BLaER1 (cell line): Measurements from ENCODE around the gene USP28.

Experiments used
- H3K27ac ChIP-seq: shearing (Covaris generic); formaldehyde crosslinking; 2 replicates; pipeline ENCODE4 v1.8.1; 2022
- H3K27me3 ChIP-seq: shearing (Covaris generic); formaldehyde crosslinking; 2 replicates; pipeline ENCODE4 v1.8.1; 2022
- H3K36me3 ChIP-seq: shearing (Covaris generic); formaldehyde crosslinking; 2 replicates; pipeline ENCODE4 v1.8.1; 2022
- H3K4me1 ChIP-seq: shearing (Covaris generic); formaldehyde crosslinking; 2 replicates; pipeline ENCODE4 v1.8.1; 2022
- H3K4me2 ChIP-seq: shearing (Covaris generic); formaldehyde crosslinking; 2 replicates; pipeline ENCODE4 v1.8.1; 2022
- H3K4me3 ChIP-seq: shearing (Covaris generic); formaldehyde crosslinking; 2 replicates; pipeline ENCODE4 v1.8.1; 2022
- H3K9ac ChIP-seq: shearing (Covaris generic); formaldehyde crosslinking; 2 replicates; pipeline ENCODE4 v1.8.1; 2022
- H3K9me3 ChIP-seq: shearing (Covaris generic); formaldehyde crosslinking; 2 replicates; pipeline ENCODE4 v1.8.1; 2022
- H4K20me1 ChIP-seq: shearing (Covaris generic); formaldehyde crosslinking; 2 replicates; pipeline ENCODE4 v1.8.1; 2022
- Cebpa-rat ChIP-seq: shearing (Covaris generic); IDR thresholded peaks from 2 replicates; pipeline ENCODE4 v1.8.1; 2022

The USP28 gene

GRCh38 chr11:113904379-113905101 is 29.2 kb upstream of the USP28 start, which contains the start of gene HTR3B:
Gene HTR3B, plus strand, starts transcription at chr11:113904796. Its CDS starts 138 bp downstream, at chr11:113904934.
- Histone ChIP-seq H3K4me1 (no peaks in the 10 kb centered on the region), H3K27me3 (no peaks in the 10 kb centered on the region), H4K20me1 (no peaks in the 10 kb centered on the region), H3K9me3 (no peaks in the 10 kb centered on the region), H3K4me3 (no peak within 1 kb of the TSS), H3K4me2 (no peak within 1 kb of the TSS), H3K36me3 (no peaks in the 10 kb centered on the region), H3K9ac (no peak within 1 kb of the TSS), H3K27ac (no peak within 1 kb of the TSS)
- TF ChIP-seq Cebpa-rat: no peak

GRCh38 chr11:113901141-113901540 is 25.8 kb upstream of the USP28 start:
- H4K20me1 ChIP-seq: no peaks in the 10 kb centered on the region
- no peak overlapping the region for H3K4me3 ChIP-seq
- no peaks in the 10 kb centered on the region for H3K27me3 ChIP-seq
- H3K36me3 ChIP-seq: no peaks in the 10 kb centered on the region
- no peaks in the 10 kb centered on the region for H3K4me1 ChIP-seq
- no peak overlapping the region for H3K27ac ChIP-seq
- no peak overlapping the region for H3K9ac ChIP-seq
- TF ChIP-seq Cebpa-rat: no peak
- H3K9me3 ChIP-seq: no peaks in the 10 kb centered on the region
- H3K4me2 ChIP-seq: no peak overlapping the region

DNA sequence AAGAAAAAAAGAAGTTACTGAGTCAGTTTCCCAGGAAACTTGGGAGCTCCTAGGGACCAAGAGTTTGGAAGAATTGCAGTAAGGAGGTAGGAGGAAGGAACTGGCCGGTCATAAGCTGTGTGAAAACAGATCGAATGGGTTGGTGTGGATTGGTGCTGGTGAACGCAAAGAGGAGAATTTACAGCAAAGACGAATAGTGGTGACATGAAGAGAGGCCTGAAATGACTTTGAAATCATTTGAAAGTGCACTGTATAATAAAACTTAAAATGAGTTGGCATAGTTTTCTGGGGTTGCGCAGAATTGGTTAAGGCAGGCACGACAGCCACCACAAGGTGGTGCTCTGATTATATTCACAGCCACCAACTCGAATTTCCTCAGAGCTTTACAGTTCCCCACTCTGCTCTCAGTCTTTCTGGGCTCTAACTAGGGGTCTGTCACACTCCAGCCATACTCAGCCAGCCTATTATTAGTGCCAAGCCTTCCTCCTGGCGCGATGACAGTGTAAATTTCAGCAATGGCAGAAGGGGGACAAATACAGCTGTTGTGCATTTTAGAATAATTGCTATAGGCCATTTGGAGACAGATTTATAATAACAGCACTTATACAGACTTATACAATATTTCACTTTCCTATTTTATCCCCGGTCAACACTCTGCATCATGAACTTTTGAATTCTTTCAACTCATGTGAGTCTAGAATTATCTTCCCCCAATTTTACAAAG is 20.9 kb upstream of the USP28 start:
- no peaks in the 10 kb centered on the region for H3K27me3 ChIP-seq
- no peaks in the 10 kb centered on the region for H3K36me3 ChIP-seq
- no peak overlapping the region for H3K4me2 ChIP-seq
- no peak overlapping the region for H3K4me3 ChIP-seq
- no peak overlapping the region for H3K27ac ChIP-seq
- H3K9me3 ChIP-seq: no peaks in the 10 kb centered on the region
- no peak for TF ChIP-seq Cebpa-rat
- H3K9ac ChIP-seq: no peak overlapping the region
- H4K20me1 ChIP-seq: no peaks in the 10 kb centered on the region
- peaks cover 6% of the 10 kb centered on the region; the same call in 1 of the 2 replicates for H3K4me1 ChIP-seq

GRCh38 chr11:113895367-113896155 is 20.2 kb upstream of the USP28 start:
- H3K4me3 ChIP-seq: no peak overlapping the region
- H3K27me3 ChIP-seq: no peaks in the 10 kb centered on the region
- no peak overlapping the region for H3K27ac ChIP-seq
- no peaks in the 10 kb centered on the region for H4K20me1 ChIP-seq
- H3K9ac ChIP-seq: no peak overlapping the region
- H3K4me1 ChIP-seq: peaks cover 6% of the 10 kb centered on the region; the same call in 1 of the 2 replicates
- H3K4me2 ChIP-seq: no peak overlapping the region
- TF ChIP-seq Cebpa-rat: no peak
- H3K36me3 ChIP-seq: no peaks in the 10 kb centered on the region
- no peaks in the 10 kb centered on the region for H3K9me3 ChIP-seq

GRCh38 chr11:113894421-113894996 is 19.1 kb upstream of the USP28 start:
- no peak overlapping the region for H3K27ac ChIP-seq
- no peak overlapping the region for H3K4me3 ChIP-seq
- H3K4me2 ChIP-seq: no peak overlapping the region
- H4K20me1 ChIP-seq: no peaks in the 10 kb centered on the region
- no peaks in the 10 kb centered on the region for H3K27me3 ChIP-seq
- peaks cover 6% of the 10 kb centered on the region; the same call in 1 of the 2 replicates for H3K4me1 ChIP-seq
- H3K36me3 ChIP-seq: no peaks in the 10 kb centered on the region
- H3K9me3 ChIP-seq: no peaks in the 10 kb centered on the region
- TF ChIP-seq Cebpa-rat: no peak
- no peak overlapping the region for H3K9ac ChIP-seq

GRCh38 chr11:113888848-113889247 is 13.5 kb upstream of the USP28 start:
- no peak overlapping the region for H3K27ac ChIP-seq
- no peak for TF ChIP-seq Cebpa-rat
- no peaks in the 10 kb centered on the region for H3K27me3 ChIP-seq
- H4K20me1 ChIP-seq: no peaks in the 10 kb centered on the region
- no peaks in the 10 kb centered on the region for H3K36me3 ChIP-seq
- H3K4me1 ChIP-seq: no peaks in the 10 kb centered on the region
- no peak overlapping the region for H3K4me3 ChIP-seq
- no peak overlapping the region for H3K4me2 ChIP-seq
- H3K9ac ChIP-seq: no peak overlapping the region
- no peaks in the 10 kb centered on the region for H3K9me3 ChIP-seq

DNA sequence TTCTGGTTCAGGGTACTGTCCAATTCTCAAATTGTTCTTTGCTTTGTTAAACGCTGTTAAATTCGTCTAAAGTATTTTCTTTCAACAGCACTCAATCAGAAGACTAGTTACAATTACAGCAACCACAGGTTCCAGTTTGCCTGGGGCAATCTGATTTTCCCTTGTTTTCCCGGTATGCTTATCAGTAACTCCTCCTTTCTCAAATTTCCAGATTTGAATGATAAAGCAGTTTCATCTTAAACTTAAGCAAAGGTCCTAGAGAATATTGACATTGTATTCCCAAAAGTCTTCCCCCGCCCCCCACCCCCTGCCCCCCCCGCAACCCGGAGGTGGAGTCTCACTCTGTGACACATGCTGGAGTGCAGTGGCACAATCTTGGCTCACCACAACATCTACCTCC is 10.5 kb upstream of the USP28 start:
- Histone ChIP-seq H3K27me3 (no peaks in the 10 kb centered on the region), H3K9ac (no peak overlapping the region), H3K4me1 (no peaks in the 10 kb centered on the region), H3K27ac (no peak overlapping the region), H3K4me2 (no peak overlapping the region), H3K9me3 (no peaks in the 10 kb centered on the region), H3K36me3 (no peaks in the 10 kb centered on the region), H3K4me3 (no peak overlapping the region), H4K20me1 (no peaks in the 10 kb centered on the region)
- no peak for TF ChIP-seq Cebpa-rat

GRCh38 chr11:113884361-113884836 is 9.0 kb upstream of the USP28 start:
- Histone ChIP-seq H3K36me3 (no peaks in the 10 kb centered on the region), H3K27me3 (no peaks in the 10 kb centered on the region), H3K9me3 (peaks cover 8% of the 10 kb centered on the region), H3K4me2 (no peak overlapping the region), H4K20me1 (no peaks in the 10 kb centered on the region), H3K4me3 (no peak overlapping the region), H3K27ac (no peak overlapping the region), H3K4me1 (no peaks in the 10 kb centered on the region), H3K9ac (no peak overlapping the region)
- TF ChIP-seq Cebpa-rat: no peak

DNA sequence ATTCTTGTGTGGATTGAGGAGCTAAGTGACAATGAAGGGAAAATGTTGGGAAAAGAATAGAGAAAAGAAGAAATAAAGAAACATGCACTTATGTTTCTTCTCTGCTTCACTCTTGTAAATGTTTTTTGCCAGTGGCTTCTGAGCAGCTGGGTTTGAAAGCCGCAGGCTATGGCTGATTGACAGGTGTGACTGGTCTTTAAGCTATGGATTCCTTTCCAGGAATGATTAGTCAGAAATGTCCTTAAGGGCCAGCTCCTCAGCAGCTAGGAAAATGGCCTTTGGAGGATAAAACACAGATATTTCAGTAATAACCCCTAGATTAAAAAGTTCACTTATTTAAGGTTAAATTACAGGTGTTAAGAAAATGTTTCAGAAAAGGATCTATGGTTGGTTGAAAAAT is 6.5 kb upstream of the USP28 start:
- H3K9ac ChIP-seq: no peak overlapping the region
- H3K36me3 ChIP-seq: no peaks in the 10 kb centered on the region
- H3K9me3 ChIP-seq: peaks cover 20% of the 10 kb centered on the region
- H3K4me1 ChIP-seq: peaks cover 19% of the 10 kb centered on the region
- H3K27ac ChIP-seq: no peak overlapping the region
- H4K20me1 ChIP-seq: no peaks in the 10 kb centered on the region
- H3K4me3 ChIP-seq: no peak overlapping the region
- H3K27me3 ChIP-seq: no peaks in the 10 kb centered on the region
- H3K4me2 ChIP-seq: no peak overlapping the region
- no peak for TF ChIP-seq Cebpa-rat
